Measurements from ENCODE around the gene GRID2.

GRCh38 chr4:93540562-93540961 lies 1236.8 kb downstream of the GRID2 start:
- TF ChIP-seq POLR2AphosphoS5 (IDR thresholded peaks at IDR 0.05) (no peak), POLR2A (IDR thresholded peaks at IDR 0.05) (no peak), CTCF (IDR thresholded peaks at IDR 0.05) (no peak)

All from stomach (tissue), 4 donors.